ENCODE measurements around the gene ACADS.

Gene ACADS

DNA sequence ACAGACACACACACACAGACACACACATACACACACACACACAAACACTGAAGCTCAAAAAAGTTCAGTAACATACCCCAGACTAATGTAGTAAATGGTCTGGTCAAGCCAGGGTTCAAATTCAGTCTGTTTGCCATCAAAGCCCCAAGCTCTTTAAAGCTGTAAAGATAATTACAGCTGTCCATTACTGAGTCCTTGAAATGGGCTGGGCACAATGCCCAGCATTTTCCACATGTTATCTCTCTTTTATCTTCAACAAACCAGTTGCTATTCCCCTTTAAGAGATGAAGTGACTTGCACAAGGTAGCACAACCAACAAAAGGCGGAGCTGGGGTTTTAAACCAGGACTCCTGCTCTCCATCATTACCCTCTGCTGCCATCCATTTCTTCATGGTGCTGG, 23.0 kb upstream of the ACADS start:
- no peak for DNase-seq (ENCODE audit: low spot score)

DNA sequence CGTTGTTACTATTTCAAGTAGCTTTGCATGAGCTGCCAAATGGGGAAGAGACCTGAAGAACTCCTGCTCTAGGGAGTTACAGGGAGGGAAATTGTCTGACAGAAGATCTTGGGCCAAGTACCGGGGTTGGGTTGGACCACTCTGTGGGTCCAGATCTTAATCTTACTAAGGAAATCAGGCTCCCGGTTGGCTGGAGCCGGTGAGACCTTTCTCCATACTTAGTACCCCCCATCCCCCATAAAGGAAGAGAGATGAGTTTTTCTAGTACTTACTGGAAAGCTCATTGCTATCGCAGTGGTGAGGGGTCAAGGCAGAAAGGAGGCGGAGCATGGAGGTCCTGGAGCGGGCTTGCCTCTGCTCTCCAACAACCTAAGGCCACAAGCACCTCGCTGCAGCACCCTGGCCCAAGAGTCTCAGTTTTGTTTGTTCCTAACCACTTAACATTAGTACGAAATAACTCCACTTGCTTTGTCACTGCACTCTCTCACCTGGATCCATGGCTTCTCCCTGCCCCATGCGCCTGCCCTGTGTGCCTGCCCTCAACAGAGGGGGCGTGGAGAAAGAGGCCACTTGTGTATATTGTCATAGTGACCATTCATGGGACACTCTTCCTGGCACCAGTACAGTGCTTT, 22.2 kb upstream of the ACADS start:
- DNase-seq (ENCODE audit: low spot score): no peak

DNA sequence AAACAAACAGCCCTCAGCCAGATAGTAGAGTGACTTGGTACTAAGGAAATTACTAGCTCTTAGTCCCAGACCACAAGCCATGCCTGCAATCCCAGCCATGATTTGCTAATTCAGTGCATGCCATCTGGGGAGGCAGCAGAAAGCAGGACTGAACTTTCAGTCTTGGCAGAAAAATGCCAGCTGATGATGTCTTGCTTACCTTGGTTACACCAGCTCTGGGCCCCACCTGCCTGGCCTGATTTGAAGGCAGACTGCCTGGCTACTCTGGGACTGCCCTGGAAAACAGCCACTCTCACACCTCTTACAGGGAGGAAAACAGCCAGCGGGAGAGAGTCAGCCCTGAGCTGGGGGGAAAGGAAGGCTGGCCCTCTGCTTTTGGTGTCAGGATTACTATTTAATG, 20.0 kb upstream of the ACADS start:
- DNase-seq (ENCODE audit: low spot score): no peak

DNA sequence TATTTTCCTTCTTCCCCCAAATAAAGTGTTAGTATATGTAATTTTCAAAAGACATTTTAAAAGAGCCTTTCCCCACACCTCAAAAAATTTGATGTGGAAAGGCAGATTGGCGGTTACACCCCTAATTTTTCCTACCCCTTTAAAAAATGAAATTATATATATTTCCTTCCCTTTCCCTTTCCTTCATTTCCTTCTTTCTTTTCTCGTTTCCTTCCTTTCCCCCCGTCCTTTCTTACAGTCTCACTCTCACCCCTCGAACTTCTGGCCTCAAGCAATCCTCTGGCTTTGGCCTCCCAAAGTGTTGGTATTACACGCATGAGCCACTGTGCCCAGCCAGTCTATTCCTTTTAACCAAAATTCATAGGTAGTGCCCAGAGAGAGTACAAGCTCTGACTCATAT, 19.6 kb upstream of the ACADS start:
- no peak for DNase-seq (ENCODE audit: low spot score)

DNA sequence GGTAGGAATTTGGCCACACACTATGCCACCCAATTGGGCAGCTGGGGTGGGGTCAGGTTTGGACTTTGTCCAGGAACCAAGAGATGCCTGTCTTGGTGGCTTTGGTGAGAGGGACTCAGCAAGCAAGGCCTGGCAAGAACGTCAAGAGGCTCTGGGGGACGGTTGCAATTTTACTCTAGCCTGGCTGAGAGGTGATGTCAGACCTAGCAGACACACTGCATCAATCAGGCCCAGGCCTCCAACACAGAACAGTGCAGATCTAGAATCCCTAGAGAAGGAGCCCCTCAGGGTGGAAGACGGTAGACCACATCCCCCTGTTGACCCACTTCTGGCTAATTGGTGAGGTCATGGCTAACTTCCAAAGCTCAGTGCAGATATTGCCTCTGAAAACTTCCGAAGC, 17.0 kb upstream of the ACADS start:
- no peak for DNase-seq (ENCODE audit: low spot score)

- DNase-seq (ENCODE audit: low spot score): peak; percentile 95
These were observed 15.4 kb upstream of the ACADS start, which contains the start of gene UNC119B for GRCh38 chr12:120710031-120710804. Gene UNC119B, plus strand, starts transcription at chr12:120710458. Its CDS starts 17 bp downstream, at chr12:120710475.

GRCh38 chr12:120710805-120711296, 14.8 kb upstream of the ACADS start:
- peak; percentile 42 for DNase-seq (ENCODE audit: low spot score)

DNA sequence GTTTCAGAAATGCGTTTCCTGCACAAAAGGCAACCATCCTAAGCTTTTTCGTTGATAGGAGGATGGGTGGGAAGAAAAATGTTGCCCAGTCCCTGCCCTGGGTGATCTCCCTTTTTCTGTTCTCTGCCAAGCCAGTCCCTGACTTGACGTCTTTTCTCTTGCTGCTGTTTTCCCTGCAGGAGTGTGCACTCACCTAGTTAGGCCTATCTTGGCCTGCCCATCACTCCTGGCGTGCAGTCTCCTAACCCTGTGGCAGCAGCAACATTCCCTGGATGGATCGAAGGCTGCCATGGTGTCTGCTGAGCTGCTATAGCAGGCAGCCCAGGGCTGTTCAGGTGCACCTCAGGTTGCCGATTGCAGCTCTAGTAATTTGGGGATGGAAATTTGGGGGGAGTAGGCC, 14.2 kb upstream of the ACADS start:
- DNase-seq (ENCODE audit: low spot score): peak; percentile 15

GRCh38 chr12:120712610-120713009, 13.0 kb upstream of the ACADS start:
- DNase-seq (ENCODE audit: low spot score): no peak

- peak; percentile 86 for DNase-seq (ENCODE audit: low spot score)
These were observed 11.7 kb upstream of the ACADS start for GRCh38 chr12:120713861-120714482.

DNA sequence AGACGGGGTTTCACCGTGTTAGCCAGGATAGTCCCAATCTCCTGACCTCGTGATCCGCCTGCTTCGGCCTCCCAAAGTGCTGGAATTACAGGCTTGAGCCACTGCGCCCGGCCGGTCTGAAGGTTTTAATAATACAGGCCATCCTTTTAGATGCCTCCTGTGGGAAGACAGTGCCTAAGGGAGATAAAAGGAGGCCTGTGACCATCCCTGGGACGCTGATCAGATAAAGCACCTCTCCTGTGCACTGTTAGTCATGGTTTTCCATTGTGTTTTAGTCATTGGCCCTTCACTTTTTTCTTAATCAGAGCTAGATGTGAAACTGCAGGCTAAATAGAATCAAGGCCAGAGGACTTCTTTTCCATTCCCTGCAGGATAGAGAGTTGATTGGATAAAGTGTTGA, 7.6 kb upstream of the ACADS start:
- no peak for DNase-seq (ENCODE audit: low spot score)

DNA sequence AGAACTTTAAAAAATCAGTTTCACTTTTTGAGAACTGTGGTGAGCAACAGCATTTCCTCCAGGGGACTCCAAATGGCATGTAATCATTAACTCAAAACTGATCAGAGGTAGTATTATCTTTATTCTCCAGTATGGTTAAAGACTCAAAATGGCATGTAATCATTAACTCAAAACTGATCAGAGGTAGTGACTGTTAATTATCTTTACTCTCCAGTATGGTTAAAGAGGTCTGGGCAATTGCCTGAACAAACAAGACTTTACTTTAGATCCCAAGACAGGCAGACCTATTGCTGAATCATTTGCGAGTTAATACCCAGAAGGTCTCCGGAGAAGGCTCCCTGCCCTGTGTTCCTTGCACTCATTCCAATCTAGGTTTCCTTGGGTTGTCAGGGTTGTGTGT, 6.6 kb upstream of the ACADS start:
- no peak for DNase-seq (ENCODE audit: low spot score)

DNA sequence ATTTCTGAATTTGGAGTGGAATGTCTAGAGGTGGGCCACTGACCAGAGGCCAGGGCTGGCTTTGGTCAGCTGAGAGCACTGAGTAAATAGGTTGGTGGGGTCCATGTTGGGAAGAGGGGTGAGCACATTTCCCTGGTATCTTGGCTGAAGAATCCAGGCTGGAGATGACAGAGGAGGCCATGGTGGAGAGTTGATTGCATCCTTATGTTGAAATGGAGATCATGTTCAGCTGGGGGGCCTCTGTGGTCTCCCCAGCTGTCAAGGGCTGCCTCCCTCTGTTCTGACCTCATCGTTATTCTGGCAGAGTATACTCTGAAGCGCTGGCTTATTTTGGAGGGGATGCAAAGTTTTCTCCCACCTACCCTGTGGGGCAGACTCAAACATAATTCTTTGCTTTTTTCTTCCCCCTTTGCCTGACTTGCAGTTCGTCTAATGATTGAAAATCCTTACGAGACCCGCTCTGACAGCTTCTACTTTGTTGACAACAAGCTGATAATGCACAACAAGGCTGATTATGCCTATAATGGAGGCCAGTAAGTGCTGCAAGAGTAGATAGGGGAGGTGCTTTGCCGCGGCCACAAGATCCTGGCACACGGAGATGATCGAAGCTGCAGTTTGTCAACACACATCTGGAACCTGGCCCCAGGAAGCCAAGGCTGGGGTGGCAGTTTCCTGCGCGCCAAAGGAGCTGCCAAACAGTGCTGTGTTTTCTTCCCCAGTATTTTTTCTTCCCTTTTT, 6.0 kb upstream of the ACADS start:
- DNase-seq (ENCODE audit: low spot score): no peak

- DNase-seq (ENCODE audit: low spot score): peak; percentile 83
These were observed 5.2 kb upstream of the ACADS start for GRCh38 chr12:120720234-120720986.

DNA sequence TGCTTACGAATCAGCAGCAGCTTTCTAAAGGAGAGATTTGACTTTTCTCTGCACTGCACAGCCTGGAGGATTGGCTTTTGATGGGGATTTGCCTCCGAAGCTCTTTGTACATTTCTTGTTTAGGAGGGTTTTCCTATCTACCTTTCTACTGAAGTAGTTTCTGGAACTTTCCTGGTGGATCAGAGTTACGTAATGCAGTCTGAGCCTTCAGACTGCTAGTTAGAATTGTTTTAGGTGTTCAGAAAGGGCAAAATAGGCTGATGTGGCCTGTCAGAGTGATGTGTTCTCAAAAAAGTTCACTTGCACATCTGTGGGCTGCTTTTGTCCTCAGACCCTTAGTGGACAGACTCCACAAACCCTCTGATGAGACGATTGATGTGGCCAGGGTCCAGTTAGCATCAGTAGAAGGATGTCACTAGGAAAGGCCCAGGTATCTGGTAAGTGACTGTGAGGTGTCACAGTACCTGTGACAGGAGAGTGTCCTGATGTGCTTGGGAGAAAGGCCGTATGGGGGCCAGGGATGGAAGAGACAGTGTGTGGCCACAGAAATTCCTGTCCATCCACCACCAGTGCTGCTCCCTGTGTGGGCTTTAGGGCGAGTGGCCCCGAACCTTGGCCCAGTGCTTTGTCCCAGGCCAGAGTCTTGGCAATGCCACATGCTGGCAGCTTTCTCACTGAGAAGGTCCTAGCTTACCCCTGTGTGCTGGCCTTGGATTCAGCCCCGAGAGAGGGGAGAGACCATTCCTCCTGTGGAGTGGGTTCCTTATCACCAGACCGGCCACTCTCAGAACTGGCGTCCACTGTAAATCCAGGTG, 4.4 kb upstream of the ACADS start:
- no peak for DNase-seq (ENCODE audit: low spot score)

- no peak for DNase-seq (ENCODE audit: low spot score)
These were observed 3.8 kb upstream of the ACADS start for GRCh38 chr12:120721866-120722265.

GRCh38 chr12:120722784-120723183, 2.8 kb upstream of the ACADS start:
- no peak for DNase-seq (ENCODE audit: low spot score)

GRCh38 chr12:120724720-120725119, 906 bp upstream of the ACADS start:
- no peak for DNase-seq (ENCODE audit: low spot score)

DNA sequence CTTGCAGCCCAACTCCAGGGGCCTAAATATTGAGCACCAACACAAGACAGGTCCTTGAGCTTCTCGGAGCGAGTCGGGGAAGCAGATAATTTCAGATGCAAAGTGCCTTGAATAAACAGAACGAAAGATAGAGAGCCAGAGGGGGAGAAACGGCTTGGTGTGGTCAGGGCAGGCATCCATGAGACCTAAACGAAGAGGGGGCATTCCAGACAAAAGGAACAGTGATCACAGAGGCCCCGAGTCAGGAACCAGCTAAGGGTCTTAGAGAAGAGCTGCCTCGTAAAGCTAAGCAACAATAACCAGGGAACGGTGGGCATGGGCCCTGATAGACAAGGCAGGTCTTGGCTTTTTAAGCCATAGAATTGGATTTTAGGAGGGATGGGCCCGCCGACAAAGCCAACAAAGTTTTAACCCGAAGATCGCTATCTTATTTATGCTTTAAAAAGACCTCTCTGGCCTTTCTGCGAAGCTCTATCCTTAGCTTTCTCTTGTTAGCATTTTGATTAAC, 421 bp upstream of the ACADS start:
- DNase-seq (ENCODE audit: low spot score): no peak

DNA sequence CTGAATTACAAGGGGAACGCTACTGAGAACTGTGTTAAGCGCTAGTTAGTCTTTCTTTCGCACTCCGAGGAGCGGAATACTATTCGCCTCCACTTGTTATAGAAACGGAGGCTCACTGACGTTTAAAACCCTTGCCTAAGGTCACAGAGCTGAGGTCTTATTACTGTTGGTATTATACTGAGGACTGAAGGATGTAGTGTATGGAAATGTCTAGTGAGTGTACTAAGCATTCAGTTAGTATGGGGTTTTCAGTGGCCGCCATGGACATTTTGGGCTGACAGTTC, 826 bp downstream of the ACADS start:
- DNase-seq (ENCODE audit: low spot score): no peak

GRCh38 chr12:120726961-120727360, 1.3 kb downstream of the ACADS start:
- no peak for DNase-seq (ENCODE audit: low spot score)

Measured in GM03348 (cell line).